HTR-8/SVneo (cell line): Measurements from ENCODE around the gene TRAPPC2.
"Not testable (repeated sequence)": the region's sequence is repeated elsewhere in the genome, so short reads cannot be mapped to it uniquely, and the experiment has no call there.

Experiments
- DNase-seq: peaks from one replicate; pipeline ENCODE4 v3.0.0; 2011; ENCODE audit warnings: low spot score, mixed read lengths; ENCODE audit not compliant: insufficient read length
- FAIRE-seq: peaks from 2 replicates; lab custom pipeline; 2011; peaks lifted over from hg19 to GRCh38; lab: Jason Lieb, UNC

The TRAPPC2 gene

GRCh38 chrX:13750204-13750603 is 15.8 kb upstream of the TRAPPC2 start:
- peak; percentile 30 for DNase-seq

GRCh38 chrX:13748486-13748885 is 14.1 kb upstream of the TRAPPC2 start:
- FAIRE-seq (no peak), DNase-seq (no peak)

More at GRCh38 chrX:13750204-13750603, 15.8 kb upstream of the TRAPPC2 start:
- no peak for FAIRE-seq

- DNase-seq (peak; percentile 50), FAIRE-seq (no peak)
These were observed 13.4 kb upstream of the TRAPPC2 start for GRCh38 chrX:13747836-13748235.

GRCh38 chrX:13742397-13743176 is 8.2 kb upstream of the TRAPPC2 start:
- no peak for FAIRE-seq
- no peak for DNase-seq

DNA sequence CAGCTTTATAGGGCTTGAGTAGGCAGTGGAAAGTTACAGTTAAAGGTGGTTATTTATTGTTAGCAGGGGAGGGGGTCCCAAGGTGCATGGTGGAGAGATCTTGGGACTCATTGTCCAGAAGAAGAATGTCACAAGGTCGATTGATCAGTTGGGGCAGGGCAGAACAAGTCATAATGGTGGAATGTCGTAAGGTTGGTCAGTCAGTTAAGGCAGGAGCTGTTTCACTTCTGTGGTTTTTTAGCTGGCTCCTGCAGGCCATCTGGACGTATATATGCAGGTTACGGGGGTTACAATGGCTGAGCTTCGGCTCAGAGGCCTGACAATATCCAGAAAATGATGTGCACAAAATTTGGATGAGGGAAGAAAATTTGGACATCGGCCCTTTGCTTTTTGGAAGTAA is 7.3 kb upstream of the TRAPPC2 start:
- no peak for DNase-seq
- no peak for FAIRE-seq

GRCh38 chrX:13733506-13733905 is 914 bp downstream of the TRAPPC2 start:
- DNase-seq (no peak), FAIRE-seq (no peak)

- DNase-seq: no peak
- no peak for FAIRE-seq
These were observed 2.0 kb downstream of the TRAPPC2 start for GRCh38 chrX:13732246-13733067.

DNA sequence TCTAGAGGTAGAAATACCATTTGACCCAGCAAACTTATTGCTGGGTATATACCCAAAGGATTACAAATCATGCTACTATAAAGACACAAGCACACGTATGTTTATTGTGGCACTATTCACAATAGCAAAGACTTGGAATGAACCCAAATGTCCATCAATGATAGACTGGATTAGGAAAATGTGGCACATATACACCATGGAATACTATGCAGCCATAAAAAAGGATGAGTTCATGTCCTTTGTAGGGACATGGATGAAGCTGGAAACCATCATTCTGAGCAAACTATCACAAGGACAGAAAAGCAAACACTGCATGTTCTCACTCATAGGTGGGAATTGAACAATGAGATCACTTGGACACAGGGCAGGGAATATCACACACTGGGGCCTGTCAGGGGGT is 3.9 kb downstream of the TRAPPC2 start:
- not testable (repeated sequence) for FAIRE-seq, DNase-seq

GRCh38 chrX:13726583-13726982 is 7.8 kb downstream of the TRAPPC2 start:
- not testable (repeated sequence) for DNase-seq, FAIRE-seq

DNA sequence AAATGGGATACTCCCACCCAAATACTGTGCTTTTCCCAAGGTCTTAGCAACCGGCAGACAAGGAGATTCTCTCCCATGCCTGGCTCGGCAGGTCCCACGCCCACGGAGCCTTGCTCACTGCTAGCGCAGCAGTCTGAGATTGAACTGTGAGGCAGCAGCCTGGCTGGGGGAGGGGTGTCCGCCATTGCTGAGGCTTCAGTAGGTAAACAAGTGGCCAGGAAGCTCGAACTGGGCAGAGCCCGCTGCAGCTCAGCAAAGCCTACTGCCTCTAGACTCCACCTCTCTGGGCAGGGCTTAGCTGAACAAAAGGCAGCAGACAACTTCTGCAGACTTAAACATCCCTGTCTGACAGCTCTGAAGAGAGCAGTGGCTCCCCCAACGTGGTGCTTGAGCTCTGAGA is 9.5 kb downstream of the TRAPPC2 start:
- not testable (repeated sequence) for FAIRE-seq, DNase-seq

DNA sequence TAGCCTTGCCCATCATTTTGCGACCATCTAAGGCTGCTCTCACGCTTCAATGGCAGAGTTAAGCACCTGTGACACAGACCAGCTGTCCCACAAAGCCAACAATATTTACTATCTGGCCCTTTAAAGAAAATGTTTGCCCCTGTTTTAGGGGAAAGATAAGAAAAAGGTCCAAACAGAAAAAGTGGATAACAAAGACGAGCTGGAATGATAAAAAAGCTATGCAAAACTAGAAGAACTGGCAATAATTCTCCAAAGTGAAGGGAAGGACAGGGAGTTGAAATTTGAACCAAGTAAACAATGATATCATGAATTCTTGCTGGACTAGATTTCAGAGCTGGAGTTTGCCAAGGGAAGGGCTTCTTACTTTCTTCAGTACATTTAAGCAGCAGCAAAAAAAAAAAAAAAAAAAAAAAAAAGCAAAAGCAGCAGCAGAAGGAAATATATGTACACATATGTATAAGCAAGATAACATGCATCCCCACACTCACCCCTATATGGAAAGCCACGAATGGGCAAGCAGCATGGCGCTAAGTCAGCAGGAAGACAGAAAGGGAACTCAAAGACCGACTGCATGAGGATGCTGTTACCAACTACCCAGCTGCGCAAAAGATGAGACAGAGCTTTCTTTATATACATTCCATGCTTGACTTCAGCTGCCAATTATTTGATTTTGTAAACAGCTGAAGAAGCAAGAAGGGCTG is 12.5 kb downstream of the TRAPPC2 start:
- FAIRE-seq: no peak
- no peak for DNase-seq

- FAIRE-seq (no peak), DNase-seq (no peak)
These were observed 13.0 kb downstream of the TRAPPC2 start for GRCh38 chrX:13721371-13721770.

- FAIRE-seq (no peak), DNase-seq (no peak)
These were observed 15.1 kb downstream of the TRAPPC2 start for GRCh38 chrX:13719192-13719856.

GRCh38 chrX:13717700-13718472 is 16.5 kb downstream of the TRAPPC2 start:
- DNase-seq: no peak
- no peak for FAIRE-seq

- no peak for FAIRE-seq
- DNase-seq: no peak
These were observed 17.5 kb downstream of the TRAPPC2 start for GRCh38 chrX:13716905-13717304.

DNA sequence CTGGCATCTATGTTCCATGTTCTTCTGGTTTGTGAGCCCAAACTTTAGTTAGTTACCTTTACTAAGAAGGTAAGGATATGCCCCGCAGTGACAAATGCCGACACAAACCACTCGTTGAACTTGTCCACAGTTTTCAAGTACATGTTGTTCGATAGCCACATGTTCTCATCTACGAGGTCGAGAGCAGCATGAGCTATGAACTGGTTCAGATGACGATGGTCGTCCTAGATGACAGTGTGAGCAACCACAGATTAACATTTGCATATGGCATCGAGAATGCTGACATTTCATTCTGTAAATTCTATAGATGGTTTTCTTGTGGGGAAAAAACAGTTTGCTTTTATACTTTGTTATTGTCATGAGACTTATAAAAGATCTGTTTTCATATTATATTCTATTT is 18.0 kb downstream of the TRAPPC2 start:
- FAIRE-seq: peak; percentile 9
- no peak for DNase-seq

DNA sequence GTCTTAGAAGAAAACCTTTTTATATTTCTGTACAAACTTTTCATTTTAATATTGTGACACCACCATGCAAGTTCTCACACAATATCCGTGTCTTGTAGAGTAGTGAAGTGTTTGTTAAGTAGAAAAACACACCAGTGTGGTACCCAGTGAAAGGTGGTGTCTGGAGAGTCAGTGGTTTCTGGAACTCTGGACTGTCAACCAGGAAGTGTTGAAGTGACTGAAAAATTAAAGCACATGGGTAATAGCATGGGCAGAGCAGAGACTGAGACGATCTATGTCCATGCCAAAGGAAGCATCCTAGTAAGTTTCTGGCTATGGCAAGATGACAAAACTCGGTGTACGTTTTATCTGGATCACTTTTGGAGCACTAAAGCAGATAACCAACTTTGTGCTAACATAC is 23.3 kb downstream of the TRAPPC2 start:
- FAIRE-seq: no peak
- DNase-seq: no peak

DNA sequence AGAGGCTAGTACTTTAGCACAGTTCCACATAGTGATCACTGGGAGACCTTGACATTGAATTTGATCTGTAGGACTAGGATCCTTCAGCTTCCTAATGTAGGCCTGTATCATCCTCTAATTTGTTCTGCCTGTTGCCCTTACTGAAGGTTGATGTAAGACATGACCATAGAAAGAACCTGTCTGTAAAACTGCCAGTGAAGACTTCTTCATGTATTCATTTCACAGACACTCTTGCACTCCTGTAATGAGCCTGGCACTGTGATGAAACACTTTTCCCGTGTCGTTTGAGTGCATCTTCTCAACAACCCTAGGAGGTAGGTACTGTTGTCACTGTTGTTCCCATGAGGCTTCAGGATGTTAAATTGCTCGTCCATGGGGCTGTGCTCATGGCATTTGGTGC is 30.8 kb downstream of the TRAPPC2 start:
- DNase-seq (no peak), FAIRE-seq (no peak)

DNA sequence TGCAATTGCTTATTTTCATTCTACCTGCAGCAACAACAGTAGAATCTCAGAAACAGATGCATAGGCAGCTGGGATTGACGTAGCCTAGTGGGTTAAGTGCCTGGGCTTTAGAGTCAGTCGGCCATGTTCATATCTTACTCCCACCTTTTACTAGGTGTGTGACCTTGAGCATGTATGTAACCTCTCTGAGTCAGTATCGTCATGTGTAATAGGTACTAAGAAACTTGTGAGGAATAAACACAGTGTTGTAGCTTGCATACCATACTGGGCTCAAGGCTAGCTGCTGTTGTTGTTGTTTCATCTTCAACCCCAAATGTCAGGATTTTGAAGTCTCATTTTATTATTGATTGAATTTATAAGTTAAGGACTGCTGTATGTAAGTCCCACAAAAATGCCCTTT is 31.3 kb downstream of the TRAPPC2 start:
- DNase-seq: no peak
- FAIRE-seq: peak; percentile 13
